ENCODE measurements around the gene RDH12.

The RDH12 gene

DNA sequence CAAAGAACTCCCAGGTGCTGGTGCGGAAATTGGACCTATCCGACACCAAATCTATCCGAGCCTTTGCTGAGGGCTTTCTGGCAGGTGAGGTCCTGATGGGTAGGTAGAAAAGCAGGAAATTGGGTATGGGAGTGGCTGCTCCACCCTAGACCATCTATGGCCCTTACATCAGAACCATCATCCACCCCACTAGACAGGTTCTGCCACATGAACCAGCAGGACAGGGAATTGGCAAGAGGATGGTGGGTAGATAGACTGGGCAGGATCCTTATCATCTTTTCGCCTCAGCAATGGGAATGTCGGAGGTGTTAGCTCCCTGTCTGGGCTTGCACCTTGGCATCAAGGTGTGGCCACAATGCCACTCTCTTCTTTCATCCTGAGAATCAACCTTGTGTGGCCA is 23.5 kb downstream of the RDH12 start:
- DNase-seq (ENCODE audit: low spot score), result no peak
- in situ Hi-C loops (cut with MboI; ENCODE audit: low sequenced_read_pairs, unreplicated experiment), result no loop called here
- TF ChIP-seq, protein P1, sequence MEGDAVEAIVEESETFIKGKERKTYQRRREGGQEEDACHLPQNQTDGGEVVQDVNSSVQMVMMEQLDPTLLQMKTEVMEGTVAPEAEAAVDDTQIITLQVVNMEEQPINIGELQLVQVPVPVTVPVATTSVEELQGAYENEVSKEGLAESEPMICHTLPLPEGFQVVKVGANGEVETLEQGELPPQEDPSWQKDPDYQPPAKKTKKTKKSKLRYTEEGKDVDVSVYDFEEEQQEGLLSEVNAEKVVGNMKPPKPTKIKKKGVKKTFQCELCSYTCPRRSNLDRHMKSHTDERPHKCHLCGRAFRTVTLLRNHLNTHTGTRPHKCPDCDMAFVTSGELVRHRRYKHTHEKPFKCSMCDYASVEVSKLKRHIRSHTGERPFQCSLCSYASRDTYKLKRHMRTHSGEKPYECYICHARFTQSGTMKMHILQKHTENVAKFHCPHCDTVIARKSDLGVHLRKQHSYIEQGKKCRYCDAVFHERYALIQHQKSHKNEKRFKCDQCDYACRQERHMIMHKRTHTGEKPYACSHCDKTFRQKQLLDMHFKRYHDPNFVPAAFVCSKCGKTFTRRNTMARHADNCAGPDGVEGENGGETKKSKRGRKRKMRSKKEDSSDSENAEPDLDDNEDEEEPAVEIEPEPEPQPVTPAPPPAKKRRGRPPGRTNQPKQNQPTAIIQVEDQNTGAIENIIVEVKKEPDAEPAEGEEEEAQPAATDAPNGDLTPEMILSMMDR (IDR thresholded peaks at IDR 0.05; ENCODE audit: borderline replicate concordance, control extremely low read depth, extremely low read depth, insufficient read depth, missing control alignments), result no peak

DNA sequence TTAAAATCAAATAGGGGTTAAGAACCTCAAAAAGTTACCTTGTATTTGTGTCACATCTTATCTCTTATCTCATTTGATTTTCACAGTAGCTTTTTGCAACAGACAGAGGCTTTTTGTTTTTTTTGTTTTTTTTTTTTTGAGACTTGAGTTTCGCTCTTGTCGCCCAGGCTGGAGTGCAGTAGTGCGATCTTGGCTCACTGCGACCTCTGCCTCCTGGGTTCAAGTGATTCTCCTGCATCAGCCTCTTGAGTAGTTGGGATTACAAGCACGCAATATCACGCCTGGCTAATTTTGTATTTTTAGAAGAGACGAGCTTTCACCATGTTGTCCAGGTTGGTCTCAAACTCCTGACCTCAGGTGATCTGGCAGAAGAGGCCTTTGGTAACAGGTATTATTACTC is 25.7 kb downstream of the RDH12 start:
- TF ChIP-seq, protein P1 (IDR thresholded peaks at IDR 0.05; ENCODE audit: borderline replicate concordance, control extremely low read depth, extremely low read depth, insufficient read depth, missing control alignments), result no peak
- DNase-seq (ENCODE audit: low spot score), result no peak
- in situ Hi-C loops (cut with MboI; ENCODE audit: low sequenced_read_pairs, unreplicated experiment), result no loop called here

DNA sequence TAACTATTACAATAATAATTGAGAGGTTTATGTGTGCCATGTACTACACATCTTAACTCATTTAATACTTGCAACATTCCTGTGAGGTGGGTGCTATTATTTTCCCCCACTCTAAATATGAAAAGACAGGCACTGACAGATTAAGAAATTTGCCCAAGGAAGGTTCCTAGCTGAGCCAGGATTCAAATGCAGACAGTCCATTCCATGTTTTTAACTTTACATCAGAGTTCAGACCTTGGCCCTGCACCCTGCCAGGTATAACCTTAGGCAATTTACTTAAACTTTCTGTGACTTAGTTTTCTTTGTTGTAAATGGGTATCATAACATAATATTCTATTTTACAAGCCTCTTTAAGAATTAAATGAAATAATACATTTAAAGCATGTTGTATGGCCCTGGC is 26.6 kb downstream of the RDH12 start:
- TF ChIP-seq, protein P1 (IDR thresholded peaks at IDR 0.05; ENCODE audit: borderline replicate concordance, control extremely low read depth, extremely low read depth, insufficient read depth, missing control alignments), result no peak
- DNase-seq (ENCODE audit: low spot score), result no peak
- in situ Hi-C loops (cut with MboI; ENCODE audit: low sequenced_read_pairs, unreplicated experiment), result no loop called here

DNA sequence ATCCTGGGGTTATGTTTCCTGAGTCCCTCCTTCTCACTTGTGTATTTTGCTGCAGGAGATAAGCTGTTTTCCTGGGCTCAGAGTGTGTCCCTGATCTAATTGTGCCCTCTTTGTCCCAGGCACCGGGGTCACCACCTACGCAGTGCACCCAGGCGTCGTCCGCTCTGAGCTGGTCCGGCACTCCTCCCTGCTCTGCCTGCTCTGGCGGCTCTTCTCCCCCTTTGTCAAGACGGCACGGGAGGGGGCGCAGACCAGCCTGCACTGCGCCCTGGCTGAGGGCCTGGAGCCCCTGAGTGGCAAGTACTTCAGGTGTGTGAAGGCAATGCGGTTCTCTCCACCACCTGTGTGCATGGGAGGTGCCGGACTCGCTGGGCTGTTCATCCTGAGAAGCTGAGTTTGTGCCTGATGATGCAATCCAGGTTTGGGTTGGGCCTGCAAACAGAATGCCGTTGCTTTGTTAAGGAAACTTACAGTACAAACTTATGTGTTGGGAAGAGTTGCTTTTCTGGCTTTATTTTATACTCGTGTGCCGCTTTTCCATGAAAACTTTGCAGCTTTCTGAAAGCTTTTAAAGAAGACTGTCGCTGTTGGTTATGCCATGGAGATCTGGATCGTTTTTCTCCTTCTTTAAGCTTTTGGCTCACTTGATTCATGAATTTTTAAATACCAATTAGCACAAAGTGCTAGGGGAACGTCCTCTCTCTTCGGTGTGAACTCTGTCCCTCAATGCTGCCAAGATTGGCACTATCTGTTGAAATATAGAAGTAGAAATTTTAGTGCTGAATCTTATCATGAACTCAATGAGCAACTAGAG is 27.6 kb downstream of the RDH12 start:
- TF ChIP-seq, protein P1 (IDR thresholded peaks at IDR 0.05; ENCODE audit: borderline replicate concordance, control extremely low read depth, extremely low read depth, insufficient read depth, missing control alignments), result no peak
- in situ Hi-C loops (cut with MboI; ENCODE audit: low sequenced_read_pairs, unreplicated experiment), result no loop called here
- DNase-seq (ENCODE audit: low spot score), result no peak

DNA sequence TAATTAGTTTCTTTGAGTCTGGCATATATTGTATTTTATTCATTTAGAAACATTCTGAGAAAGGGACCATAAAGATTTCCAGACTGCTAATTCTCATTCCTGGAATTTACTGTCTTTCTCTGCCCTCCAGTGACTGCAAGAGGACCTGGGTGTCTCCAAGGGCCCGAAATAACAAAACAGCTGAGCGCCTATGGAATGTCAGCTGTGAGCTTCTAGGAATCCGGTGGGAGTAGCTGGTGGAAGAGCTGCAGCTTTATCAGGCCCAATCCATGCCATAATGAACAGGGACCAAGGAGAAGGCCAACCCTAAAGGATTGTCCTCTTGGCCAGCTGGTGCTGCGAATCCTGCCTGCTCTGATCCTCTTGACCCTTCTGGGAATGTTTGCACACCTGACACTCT is 31.9 kb downstream of the RDH12 start:
- in situ Hi-C loops (cut with MboI; ENCODE audit: low sequenced_read_pairs, unreplicated experiment), result no loop called here
- no peak for DNase-seq (ENCODE audit: low spot score)
- TF ChIP-seq, protein P1 (IDR thresholded peaks at IDR 0.05; ENCODE audit: borderline replicate concordance, control extremely low read depth, extremely low read depth, insufficient read depth, missing control alignments), result no peak

DNA sequence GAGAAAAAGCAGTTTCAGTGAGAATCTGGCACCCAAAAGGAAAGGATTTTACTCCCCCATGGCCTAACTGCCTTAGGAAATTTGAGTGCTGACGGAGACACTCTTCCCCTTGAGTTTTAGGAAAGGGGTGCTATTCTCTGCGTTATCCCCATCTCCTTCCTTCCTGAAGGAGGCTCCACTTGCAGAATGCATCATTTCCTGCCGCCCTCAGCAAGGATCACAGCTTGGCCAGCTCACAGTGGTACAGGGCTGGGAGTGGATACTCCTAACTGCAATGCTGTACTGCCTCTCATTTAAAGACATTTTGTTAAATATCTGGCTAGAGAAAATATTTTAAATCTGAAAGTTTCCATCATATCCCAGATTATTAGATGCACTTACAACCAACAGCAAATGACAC is 33.0 kb downstream of the RDH12 start:
- TF ChIP-seq, protein P1 (IDR thresholded peaks at IDR 0.05; ENCODE audit: borderline replicate concordance, control extremely low read depth, extremely low read depth, insufficient read depth, missing control alignments), result no peak
- in situ Hi-C loops (cut with MboI; ENCODE audit: low sequenced_read_pairs, unreplicated experiment), result no loop called here
- no peak for DNase-seq (ENCODE audit: low spot score)
